GM20000 (cell line): ENCODE results near the gene ZNF397.
A peak's percentile ranks its signal among the peaks of the same experiment; 100 is the strongest.

Experiments used
- DNase-seq: peaks from one replicate; pipeline ENCODE4 v3.0.0; 2012; ENCODE audit warnings: low spot score
- TF ChIP-seq, protein P1 (sequence below): IDR thresholded peaks from 2 replicates; pipeline ENCODE4 v1.5.1; 2012; ENCODE audit warnings: mild to moderate bottlenecking, control low read depth; ENCODE audit errors: extremely low read depth, missing control alignments

The ZNF397 gene

DNA sequence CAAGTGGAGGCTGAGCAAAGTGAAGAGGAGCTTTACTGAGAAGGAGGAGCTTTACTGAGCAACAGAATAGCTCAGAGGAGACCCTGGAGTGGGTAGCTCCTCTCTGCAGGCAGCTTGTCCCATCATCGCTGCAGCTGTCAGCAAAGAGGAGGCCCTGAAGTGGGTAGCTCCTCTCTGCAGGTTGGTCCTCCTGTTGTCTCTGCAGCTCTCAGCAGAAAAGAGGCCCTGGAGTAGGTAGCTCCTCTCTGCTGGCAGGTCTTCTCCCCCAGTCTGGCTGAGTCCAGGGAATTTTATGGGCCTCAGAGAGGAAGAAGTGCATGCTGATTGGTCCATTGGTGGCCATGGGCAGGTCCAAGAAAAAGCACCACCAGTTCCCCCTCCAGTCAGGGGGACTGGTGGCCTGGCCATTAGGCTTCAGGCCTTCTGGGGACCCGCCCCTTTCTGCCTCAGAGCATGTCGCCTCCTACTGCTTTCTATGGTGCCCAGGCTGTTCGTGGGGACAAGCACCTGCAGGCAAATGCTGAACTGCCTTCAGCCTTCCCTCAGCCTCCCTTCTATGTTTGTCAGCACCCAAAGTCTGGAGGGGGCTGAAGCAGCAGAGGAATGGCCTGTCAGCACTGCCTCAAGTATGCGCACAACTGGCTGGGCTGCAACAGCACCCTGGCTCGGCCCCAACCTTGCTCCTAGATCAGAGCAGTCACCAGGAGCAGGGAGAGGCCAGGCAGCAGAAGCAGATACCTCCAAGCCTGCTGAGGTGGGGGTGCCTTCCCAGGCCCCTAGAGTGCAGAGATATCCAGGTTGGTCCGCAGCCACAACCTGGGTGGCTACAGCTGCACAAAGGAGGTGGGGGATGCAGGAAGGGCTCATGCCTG is 43.3 kb downstream of the ZNF397 start:
- DNase-seq = no peak
- TF ChIP-seq, protein P1, sequence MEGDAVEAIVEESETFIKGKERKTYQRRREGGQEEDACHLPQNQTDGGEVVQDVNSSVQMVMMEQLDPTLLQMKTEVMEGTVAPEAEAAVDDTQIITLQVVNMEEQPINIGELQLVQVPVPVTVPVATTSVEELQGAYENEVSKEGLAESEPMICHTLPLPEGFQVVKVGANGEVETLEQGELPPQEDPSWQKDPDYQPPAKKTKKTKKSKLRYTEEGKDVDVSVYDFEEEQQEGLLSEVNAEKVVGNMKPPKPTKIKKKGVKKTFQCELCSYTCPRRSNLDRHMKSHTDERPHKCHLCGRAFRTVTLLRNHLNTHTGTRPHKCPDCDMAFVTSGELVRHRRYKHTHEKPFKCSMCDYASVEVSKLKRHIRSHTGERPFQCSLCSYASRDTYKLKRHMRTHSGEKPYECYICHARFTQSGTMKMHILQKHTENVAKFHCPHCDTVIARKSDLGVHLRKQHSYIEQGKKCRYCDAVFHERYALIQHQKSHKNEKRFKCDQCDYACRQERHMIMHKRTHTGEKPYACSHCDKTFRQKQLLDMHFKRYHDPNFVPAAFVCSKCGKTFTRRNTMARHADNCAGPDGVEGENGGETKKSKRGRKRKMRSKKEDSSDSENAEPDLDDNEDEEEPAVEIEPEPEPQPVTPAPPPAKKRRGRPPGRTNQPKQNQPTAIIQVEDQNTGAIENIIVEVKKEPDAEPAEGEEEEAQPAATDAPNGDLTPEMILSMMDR = no peak

DNA sequence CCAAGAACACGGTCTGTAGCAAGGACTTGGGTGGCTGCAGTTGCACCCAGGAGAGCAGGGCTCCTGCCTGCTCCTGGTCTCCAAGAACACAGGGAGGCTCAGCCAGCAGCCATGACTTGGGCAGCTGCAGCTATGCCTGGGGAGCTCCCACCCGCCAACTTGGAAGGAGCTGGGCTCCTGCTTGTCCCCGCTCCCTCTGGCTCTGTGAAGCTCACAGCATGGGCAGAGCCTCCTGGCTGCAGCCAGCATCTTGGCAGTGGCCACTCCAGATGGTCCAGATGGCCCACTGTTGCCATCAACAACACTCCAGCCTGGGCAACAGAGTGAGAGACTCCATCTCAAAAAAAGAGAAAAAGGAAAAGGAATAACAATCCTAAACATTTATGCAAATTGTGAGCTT is 44.0 kb downstream of the ZNF397 start:
- DNase-seq = no peak
- TF ChIP-seq, protein P1 = no peak

DNA sequence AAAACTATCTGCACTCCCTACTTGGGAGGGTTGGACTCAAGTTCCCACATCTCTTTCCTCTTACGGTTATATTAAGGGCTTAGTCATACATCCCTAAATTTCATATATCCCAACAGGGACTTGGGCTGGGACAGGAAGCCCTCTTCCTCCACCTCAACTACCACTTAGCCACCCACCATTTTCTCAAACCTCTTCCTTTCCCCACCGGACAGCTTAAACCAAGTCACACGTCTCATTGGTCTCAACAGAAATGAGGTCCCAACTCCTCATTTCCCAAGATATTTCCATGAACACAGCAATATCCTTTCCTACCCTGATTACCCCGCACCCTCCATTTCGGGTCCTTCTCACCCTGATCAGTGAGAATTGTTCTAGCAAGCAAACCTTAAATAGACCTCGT is 48.5 kb downstream of the ZNF397 start:
- TF ChIP-seq, protein P1 = no peak
- no peak for DNase-seq

DNA sequence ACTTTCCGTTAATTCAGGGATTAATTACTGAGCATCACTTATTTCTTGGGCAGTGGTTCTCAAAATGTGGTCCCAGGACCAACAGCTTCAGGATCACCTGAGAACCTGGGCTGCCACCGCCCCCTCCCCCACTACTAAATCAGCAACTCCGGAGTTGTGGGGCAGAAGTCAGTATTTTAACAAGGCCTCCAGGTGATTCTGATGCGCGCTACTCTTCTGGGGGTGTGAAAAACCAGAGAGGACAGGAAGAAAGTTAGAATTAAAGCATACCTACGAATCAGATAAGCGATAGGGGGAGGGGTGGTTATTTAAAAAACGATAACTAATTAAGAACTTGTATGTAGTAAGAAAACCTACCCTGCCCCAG is 48.9 kb downstream of the ZNF397 start:
- no peak for DNase-seq
- TF ChIP-seq, protein P1 = no peak

DNA sequence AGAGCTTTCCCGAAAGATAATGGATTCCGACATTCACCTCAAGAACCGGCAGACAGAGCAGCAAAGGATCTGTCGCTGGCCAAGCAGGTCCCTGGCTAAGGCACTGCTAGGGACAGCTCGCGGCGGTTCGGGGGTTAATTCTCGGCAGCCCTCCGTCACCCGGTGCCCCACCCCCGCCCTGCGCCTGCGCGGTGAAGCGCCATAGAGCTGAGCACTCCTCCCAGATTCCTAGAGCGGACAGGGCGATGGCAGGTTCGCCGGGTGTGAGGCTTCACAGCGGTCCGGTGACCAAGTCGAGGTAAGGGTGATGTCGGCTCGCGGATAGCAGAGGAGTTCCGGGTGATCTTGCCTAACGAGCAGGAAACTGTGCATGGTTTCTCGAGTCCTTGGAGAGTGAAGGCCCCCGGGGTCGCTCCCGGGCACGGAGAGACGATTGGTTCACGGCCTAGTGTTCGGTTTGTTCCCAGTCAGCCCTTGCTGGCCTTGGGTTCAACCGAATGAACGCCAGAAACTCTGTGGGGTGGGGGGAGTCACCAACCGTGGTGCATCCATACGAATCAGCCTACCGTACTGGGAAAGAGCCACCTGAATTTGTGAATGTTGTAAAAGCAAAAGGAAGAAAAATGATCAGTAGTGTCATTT is 49.4 kb downstream of the ZNF397 start, which contains the start of gene ZSCAN30:
TSS of gene ZSCAN30 (minus strand) at position 136 of the 642 bp plus-strand sequence. CDS start 25,877 bp downstream, outside the sequence.
- TF ChIP-seq, protein P1 = no peak
- DNase-seq = peak; percentile 91

DNA sequence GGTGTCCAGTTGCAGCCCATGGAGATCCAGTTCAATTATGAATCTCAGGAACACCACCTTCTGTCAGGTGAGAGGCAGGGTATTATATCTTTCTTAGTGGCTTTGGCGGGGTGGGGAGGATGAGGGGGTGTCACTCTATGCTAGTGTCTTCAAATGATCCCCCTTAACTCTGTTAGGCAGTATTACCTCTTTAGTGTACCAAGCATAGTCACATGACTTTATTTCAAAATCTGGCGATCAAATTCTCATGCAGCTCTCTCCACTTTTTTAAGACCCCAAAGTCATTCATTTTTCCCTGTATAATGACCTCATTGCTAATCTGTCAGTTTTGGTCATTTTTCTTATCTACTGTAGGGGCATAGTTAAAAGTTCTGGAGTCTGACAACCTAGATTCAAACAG is 50.3 kb downstream of the ZNF397 start:
- no peak for DNase-seq
- TF ChIP-seq, protein P1 = no peak

DNA sequence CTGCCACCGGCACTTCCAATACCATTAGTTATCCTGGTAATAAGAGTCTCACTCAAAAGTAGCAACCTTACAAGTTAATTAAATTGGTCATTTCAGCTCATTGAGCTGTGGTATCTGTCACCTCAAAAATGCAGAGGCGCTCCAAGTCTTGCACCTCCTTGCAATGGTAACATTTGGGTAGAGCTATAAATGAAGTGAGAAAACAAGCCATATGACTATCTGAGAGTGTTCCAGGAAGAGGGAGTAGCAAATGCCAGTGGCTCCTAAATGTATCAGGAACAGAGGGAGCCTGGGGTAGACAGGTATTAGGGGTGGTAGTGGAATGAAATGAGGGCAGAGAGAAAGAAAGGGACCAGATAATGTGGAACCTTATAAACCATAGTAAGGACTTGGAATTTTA is 55.2 kb downstream of the ZNF397 start:
- no peak for DNase-seq
- TF ChIP-seq, protein P1 = no peak
